NB4 (cell line): Measurements from ENCODE around the gene CCDC177.

Experiments used
- CTCF ChIP-seq: IDR thresholded peaks from one replicate; pipeline ENCODE4 v1.5.1; 2012; ENCODE audit warnings: low read depth, low read length
- POLR2A ChIP-seq: IDR thresholded peaks from 2 replicates; pipeline ENCODE4 v1.6.1; 2011; ENCODE audit warnings: mild to moderate bottlenecking; ENCODE audit not compliant: insufficient read length; ENCODE audit errors: extremely low read depth

DNA sequence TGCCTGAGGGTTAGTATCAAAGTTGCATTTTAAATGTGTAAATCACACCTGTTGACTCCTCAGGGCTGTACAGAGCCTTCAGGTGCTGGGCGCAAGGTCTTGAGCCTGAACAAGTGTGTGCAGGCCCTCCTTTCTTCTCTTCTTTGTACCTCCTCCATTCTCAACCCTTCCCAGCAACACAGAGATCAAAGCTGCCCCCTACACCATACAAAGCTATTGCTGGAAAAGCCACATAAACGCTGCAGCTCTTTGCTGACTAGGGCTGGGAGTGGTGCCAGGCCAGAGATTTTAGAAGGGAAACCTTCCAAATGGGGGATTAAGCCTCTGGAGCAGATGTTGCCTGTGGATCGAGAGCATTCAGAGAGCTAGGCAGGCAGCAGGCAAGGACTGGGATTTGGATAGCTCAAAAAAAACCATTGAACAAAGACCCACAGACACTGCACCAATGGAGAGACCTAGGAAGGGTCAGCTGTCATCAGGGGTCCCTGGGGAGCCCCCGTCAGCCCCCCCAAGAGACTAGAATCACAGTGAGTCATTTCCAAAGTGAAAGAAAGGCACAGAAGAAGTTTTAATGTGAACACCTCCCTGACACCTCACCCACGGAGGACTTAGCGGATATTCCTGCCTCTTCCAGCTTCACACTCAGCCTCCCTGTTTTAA lies 18.5 kb upstream of the CCDC177 start:
- TF ChIP-seq CTCF (no peak), POLR2A (no peak)
